Measurements from ENCODE around the gene PIGQ.

Gene PIGQ

GRCh38 chr16:628321-629061 is 58.7 kb downstream of the PIGQ start:
- DNase-seq (ENCODE audit: low read depth), result no peak

- DNase-seq (ENCODE audit: low read depth), result no peak
Measured at GRCh38 chr16:629185-629832, 59.5 kb downstream of the PIGQ start.

DNA sequence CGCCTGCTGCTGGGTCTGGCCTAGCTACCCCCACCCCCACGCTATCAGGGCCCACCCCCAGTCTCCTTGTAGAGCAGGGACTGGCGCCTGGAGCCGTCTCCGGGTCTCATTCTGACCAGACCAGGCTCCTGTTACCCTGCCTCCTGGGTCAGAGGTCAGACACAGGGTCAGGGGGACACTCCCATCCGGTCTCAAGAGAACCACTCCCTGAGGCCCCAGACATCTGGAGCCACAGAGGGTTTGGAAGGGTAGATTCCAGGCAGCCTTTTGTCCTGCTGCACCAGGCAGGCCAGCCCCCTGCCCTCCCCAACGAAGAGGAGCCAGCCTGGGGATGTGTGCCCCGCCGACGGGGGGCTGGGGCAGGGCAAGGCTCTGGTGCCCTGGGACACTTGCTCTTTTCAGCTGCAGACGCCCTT is 60.1 kb downstream of the PIGQ start:
- DNase-seq (ENCODE audit: low read depth), result no peak

DNA sequence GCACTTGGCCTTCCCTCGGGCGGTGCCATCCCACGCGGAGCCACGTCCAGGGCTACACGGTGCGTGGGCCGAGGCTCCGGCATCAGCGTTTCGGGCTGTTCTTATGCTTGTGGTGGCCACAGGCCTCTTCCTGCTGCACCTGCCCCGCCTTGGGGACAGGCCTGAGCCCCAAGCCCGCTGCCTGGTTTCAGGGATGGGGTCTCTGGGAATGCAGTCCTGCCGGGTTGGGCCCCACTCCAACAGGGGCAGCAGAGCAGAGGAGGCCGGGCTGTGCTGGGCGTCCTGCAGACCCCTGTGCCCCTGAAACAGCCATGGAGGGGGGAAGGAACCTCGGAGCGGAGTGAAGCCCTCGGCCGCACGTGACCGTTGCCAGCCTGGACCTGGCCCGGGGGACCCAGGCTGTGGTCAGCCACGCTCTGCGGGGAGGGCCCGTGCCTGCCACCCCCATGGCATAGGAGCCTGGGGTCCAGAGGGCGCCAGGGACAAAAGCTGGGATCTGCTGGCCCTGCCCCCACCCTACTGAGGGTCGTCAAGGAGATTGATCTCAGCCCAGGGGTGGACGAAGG is 60.6 kb downstream of the PIGQ start:
- no peak for DNase-seq (ENCODE audit: low read depth)

- no peak for DNase-seq (ENCODE audit: low read depth)
Measured at GRCh38 chr16:630815-631405, 61.1 kb downstream of the PIGQ start, which contains the start of gene WFIKKN1. Gene WFIKKN1, plus strand, starts transcription at chr16:630985. Its CDS starts 269 bp downstream, at chr16:631254.

DNA sequence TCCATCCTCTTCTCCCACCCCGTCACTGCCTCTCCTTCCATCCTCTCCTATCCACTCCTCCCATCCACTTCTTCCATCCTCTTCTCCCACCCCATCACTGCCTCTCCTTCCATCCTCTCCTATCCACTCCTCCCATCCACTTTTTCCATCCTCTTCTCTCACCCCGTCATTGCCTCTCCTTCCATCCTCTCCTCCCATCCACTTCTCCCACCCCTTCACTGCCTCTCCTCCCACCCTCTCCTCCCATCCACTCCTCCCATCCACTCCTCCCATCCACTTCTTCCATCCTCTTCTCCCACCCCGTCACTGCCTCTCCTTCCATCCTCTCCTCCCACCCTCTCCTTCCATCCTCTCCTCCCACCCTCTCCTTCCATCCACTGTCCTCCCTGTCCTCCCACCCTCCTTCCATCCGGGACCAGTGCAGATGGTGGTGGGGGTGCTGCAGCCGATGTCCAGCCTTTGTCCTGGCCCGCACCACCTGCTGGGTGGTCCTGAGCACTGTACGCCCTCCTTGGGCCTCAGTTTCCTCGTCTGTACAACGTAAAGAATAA is 62.1 kb downstream of the PIGQ start:
- no peak for DNase-seq (ENCODE audit: low read depth)

DNA sequence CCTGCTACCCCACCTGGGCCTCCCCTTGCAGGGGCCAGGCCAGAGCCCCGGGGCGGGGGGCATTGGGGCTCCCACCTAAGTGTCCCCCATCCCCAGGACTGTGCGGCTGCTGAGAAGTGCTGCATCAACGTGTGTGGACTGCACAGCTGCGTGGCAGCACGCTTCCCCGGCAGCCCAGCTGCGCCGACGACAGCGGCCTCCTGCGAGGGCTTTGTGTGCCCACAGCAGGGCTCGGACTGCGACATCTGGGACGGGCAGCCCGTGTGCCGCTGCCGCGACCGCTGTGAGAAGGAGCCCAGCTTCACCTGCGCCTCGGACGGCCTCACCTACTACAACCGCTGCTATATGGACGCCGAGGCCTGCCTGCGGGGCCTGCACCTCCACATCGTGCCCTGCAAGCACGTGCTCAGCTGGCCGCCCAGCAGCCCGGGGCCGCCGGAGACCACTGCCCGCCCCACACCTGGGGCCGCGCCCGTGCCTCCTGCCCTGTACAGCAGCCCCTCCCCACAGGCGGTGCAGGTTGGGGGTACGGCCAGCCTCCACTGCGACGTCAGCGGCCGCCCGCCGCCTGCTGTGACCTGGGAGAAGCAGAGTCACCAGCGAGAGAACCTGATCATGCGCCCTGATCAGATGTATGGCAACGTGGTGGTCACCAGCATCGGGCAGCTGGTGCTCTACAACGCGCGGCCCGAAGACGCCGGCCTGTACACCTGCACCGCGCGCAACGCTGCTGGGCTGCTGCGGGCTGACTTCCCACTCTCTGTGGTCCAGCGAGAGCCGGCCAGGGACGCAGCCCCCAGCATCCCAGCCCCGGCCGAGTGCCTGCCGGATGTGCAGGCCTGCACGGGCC is 62.9 kb downstream of the PIGQ start:
- no peak for DNase-seq (ENCODE audit: low read depth)

DNA sequence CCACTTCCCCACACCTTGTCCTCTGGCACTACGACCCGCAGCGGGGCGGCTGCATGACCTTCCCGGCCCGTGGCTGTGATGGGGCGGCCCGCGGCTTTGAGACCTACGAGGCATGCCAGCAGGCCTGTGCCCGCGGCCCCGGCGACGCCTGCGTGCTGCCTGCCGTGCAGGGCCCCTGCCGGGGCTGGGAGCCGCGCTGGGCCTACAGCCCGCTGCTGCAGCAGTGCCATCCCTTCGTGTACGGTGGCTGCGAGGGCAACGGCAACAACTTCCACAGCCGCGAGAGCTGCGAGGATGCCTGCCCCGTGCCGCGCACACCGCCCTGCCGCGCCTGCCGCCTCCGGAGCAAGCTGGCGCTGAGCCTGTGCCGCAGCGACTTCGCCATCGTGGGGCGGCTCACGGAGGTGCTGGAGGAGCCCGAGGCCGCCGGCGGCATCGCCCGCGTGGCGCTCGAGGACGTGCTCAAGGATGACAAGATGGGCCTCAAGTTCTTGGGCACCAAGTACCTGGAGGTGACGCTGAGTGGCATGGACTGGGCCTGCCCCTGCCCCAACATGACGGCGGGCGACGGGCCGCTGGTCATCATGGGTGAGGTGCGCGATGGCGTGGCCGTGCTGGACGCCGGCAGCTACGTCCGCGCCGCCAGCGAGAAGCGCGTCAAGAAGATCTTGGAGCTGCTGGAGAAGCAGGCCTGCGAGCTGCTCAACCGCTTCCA is 63.7 kb downstream of the PIGQ start:
- DNase-seq (ENCODE audit: low read depth), result no peak

Data from stimulated activated CD8-positive, alpha-beta memory T cell treated with anti-CD3 and anti-CD28 coated beads, Interleukin-15, amount 100 ng/mL, for 1 hour (primary cell).